Heart left ventricle (tissue), 13 donors: ENCODE results near the gene YPEL2.

Experiments used
- CTCF ChIP-seq, 12 donors: fragments of 200-600 bp; sonication (generic) in 4 of 12; IDR thresholded peaks; one replicate each; pipeline versions ENCODE4 v1.5.0 to v1.8.0; 2018 to 2022; ENCODE audit warnings: antibody characterized with exemption in 12 of 12, mild to moderate bottlenecking in 5 of 12
- POLR2A ChIP-seq, 2 donors: fragments of 450-650 bp; IDR thresholded peaks; one replicate each; pipeline ENCODE4 v1.6.1; 2017; ENCODE audit warnings: antibody characterized with exemption in 2 of 2, mild to moderate bottlenecking in 2 of 2, moderate library complexity in 2 of 2
- donor health status: ischemic (EF 13 %, LVEDD 7.1; RV severe dilation, severe dysfunction).
- donor health status: DM: no; HTN: yes; CAD: no.
- donor health status: DM: no; HTN: no; CAD: no.
- donor health status: ischemic (EF 25% LVEDD 6.9; RV normal size, moderate dysfunction).
- donor health status: ischemic (EF 25% LVEDD 5.7; RV mildly dilated, moderate dysfunction).
- donor health status: ischemic (EF 35%, LVEDD 5.7; RV mildly dilated, moderate dysfunction).
- donor health status: nonischemic (EF 11% LVEDD 7.7; RV severe dilation, severe dysfunction).
- donor health status: DM: yes; HTN: yes; CAD: no.
- donor health status: PGD.
- donor health status: ischemic (EF 29% LVEDD 5.4; RV normal size, mild dysfunction).
- donor health status: nonischemic (EF 23%, LVEDD 6.1; RV moderate dilation, normal function).

DNA sequence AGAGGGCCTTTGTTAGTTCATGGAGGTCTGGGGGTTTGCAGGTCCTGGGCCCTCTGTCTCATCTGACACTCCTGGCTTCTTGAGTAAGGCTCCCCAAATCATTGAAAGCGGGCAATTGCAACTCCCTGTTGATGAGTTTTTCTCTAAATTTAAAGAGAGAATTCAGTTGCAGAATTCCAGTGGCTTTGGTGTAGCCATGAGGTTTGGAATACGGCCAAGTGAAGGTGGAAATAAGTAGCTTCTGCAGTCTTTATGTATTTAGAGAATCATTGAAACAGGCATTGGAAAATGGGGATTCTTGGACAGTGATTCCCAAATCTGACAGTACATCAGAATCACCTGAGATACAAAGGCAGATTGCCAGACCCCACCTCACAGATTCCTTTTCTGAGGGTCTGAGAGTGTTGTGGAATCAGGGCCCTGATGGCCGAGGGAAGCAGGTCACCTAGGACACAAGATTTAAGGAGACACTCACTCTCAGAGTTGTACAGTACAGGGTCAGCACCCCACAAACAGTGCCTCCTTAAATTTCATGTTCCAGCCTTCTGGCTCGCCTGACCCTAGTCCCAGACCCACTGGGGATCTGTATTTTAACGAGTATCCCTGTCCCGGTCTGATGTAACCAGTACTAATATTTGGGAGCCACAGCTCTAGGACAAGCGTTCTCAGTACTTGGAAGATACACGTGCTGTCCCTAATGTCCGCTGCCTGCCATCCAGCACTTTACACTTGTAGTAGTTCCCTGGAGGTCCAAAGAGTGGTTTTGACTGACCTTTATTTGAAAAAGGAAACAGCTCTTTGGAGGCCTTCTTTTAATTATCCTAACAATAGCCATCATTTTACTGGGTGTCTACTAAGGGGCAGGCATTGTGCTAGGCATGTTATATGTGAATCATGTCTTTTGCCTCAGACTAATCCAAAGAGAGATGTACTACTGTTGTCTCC, 37.8 kb downstream of the YPEL2 start:
- no peak for TF ChIP-seq POLR2A (IDR thresholded peaks at IDR 0.05)
- TF ChIP-seq CTCF (IDR thresholded peaks at IDR 0.05), result no peak
